Pancreas (tissue), 10 donors: Measurements from ENCODE around the gene IL17B. TPM values are rescaled to one million over a fixed set of nuclear protein-coding genes. Genes with fewer than 3 reads are reported as not detected.

ENCODE experiments used
- ATAC-seq, 4 donors: fragments of 200-7000 bp; cut with Tn5 transposase; one replicate each; pipeline versions ENCODE4 v1.8.0 to v1.9.1; 2020; ENCODE audit warnings: mild to moderate bottlenecking in 4 of 4, moderate library complexity in 4 of 4
- DNase-seq, 6 donors: peaks; one replicate each; pipeline ENCODE4 v3.0.0-alpha.2; 2020
- FAIRE-seq: peaks from 2 replicates; lab custom pipeline; 2012; peaks lifted over from hg19 to GRCh38; lab: Jason Lieb, UNC
- H3K27ac ChIP-seq, 4 donors: fragments of 200-600 bp; sonication (generic); 1 replicate in 3 of 4; 2 replicates in 1 of 4; pipeline versions ENCODE4 v1.5.0 to v1.8.0; 2020
- H3K27me3 ChIP-seq, 4 donors: fragments of 200-600 bp; one replicate each; pipeline ENCODE4 v1.8.0; 2021
- H3K36me3 ChIP-seq, 3 donors: fragments of 200-600 bp; sonication (generic) in 1 of 3; one replicate each; pipeline versions ENCODE4 v1.5.0 to v1.8.0; 2020 to 2021
- H3K4me1 ChIP-seq, 3 donors: fragments of 200-600 bp; one replicate each; pipeline ENCODE4 v1.8.0; 2021
- H3K4me3 ChIP-seq, 4 donors: fragments of 200-600 bp; sonication (generic) in 2 of 4; one replicate each; pipeline versions ENCODE4 v1.5.0 to v1.8.0; 2020 to 2021
- H3K9me3 ChIP-seq, 4 donors: fragments of 200-600 bp; one replicate each; pipeline ENCODE4 v1.8.0; 2021
- CTCF ChIP-seq, 4 donors: fragments of 200-600 bp; sonication (generic) in 3 of 4; IDR thresholded peaks; one replicate each; pipeline versions ENCODE4 v1.5.0 to v1.8.0; 2021; ENCODE audit warnings: antibody characterized with exemption in 4 of 4
- WGBS, 2 donors: extraction: QIAGEN DNeasy Blood & Tissue Kit; methylation state at CpG; one replicate each; pipeline ENCODE4 v1.1.7; 2013; 5-methylcytosine and 5-hydroxymethylcytosine counted together
- intact Hi-C, 3 donors: fragments of 100-400 bp; cut with DNase I; formaldehyde crosslinking; loops; one replicate each; pipeline versions ENCODE4 v1.11.1 to v1.14.2; 2022
- polyA plus RNA-seq, 2 donors: library from polyadenylated mRNA; stranded (reverse); fragments of 200-250 nt; gene quantifications; one replicate each; pipeline ENCODE4 v1.2.3, GENCODE V29; 2013
- total RNA-seq, 6 donors: library from RNA; stranded (reverse); fragmentation: NEBNext Ultra II Directional in 4 of 6; extraction: Animal tissue kit (Norgen Biotek cat#: 25700) in 4 of 6; gene quantifications; one replicate each; pipeline versions ENCODE4 v1.2.1 to v1.2.4, GENCODE V29; 2021 to 2023
- donor health status: healthy with polysubstance abuse.
- donor health status: DM: no; HTN: no; CAD: no; lungs with moderate emphysema.
- donor health status: DM: no; HTN: no; CAD: no.
- donor health status: control.
- donor health status: control.
- donor health status: Bipolar disorder and iron deficiency.
- donor health status: DM: yes; HTN: yes; CAD: no.
- donor health status: DM: no; HTN: no; CAD: no.
- donor health status: DM: no; HTN: no; CAD: no.
- donor health status: DM: yes; HTN: yes; CAD: no.

Gene IL17B
- total and polyA plus RNA-seq, 8 donors = not detected

GRCh38 chr5:149376711-149377447, 2.2 kb downstream of the IL17B start:
- WGBS, 2 donors = 83 to 85% methylated on average over 7 of the region's 7 CpGs
- H3K4me1 ChIP-seq = no peaks in the 10 kb centered on the region
- H3K4me3 ChIP-seq = no peak overlapping the region
- ATAC-seq (no peak), FAIRE-seq (no peak), DNase-seq (peak in 1 of 6 donors; percentile 1)
- H3K9me3 ChIP-seq = no peaks in the 10 kb centered on the region
- intact Hi-C loops = no loop called here
- H3K36me3 ChIP-seq = no peaks in the 10 kb centered on the region
- TF ChIP-seq CTCF (IDR thresholded peaks at IDR 0.05) = no peak
- H3K27me3 ChIP-seq = no peaks in the 10 kb centered on the region
- no peak overlapping the region for H3K27ac ChIP-seq

- intact Hi-C loops = no loop called here
- 92 to 94% methylated on average over 12 of the region's 12 CpGs for WGBS, 2 donors
- no peak overlapping the region for H3K27ac ChIP-seq
- no peak overlapping the region for H3K4me3 ChIP-seq
- H3K4me1 ChIP-seq = peaks cover 0 to 1% (median 0%) of the 10 kb centered on the region in 3 donors
- no peaks in the 10 kb centered on the region for H3K27me3 ChIP-seq
- DNase-seq (peak in 1 of 6 donors; percentile 10), FAIRE-seq (no peak), ATAC-seq (no peak)
- H3K9me3 ChIP-seq = no peaks in the 10 kb centered on the region
- H3K36me3 ChIP-seq = no peaks in the 10 kb centered on the region
- TF ChIP-seq CTCF (IDR thresholded peaks at IDR 0.05) = no peak
These were observed 3.0 kb downstream of the IL17B start for GRCh38 chr5:149376104-149376503.

- Histone ChIP-seq H3K4me3 (no peak overlapping the region), H3K27ac (no peak overlapping the region), H3K27me3 (no peaks in the 10 kb centered on the region), H3K9me3 (no peaks in the 10 kb centered on the region), H3K36me3 (no peaks in the 10 kb centered on the region), H3K4me1 (peaks cover 0 to 3% (median 0%) of the 10 kb centered on the region in 3 donors)
- TF ChIP-seq CTCF (IDR thresholded peaks at IDR 0.05) = no peak
- DNase-seq = no peak
- intact Hi-C loops = no loop called here
- no peak for FAIRE-seq
- ATAC-seq = no peak
- 85 to 91% methylated on average over 6 of the region's 6 CpGs for WGBS, 2 donors
These were observed 3.7 kb downstream of the IL17B start for GRCh38 chr5:149375434-149375833.

GRCh38 chr5:149374801-149375200, 4.3 kb downstream of the IL17B start:
- H3K4me1 ChIP-seq = peaks cover 0 to 3% (median 0%) of the 10 kb centered on the region in 3 donors
- 69 to 72% methylated on average over 3 of the region's 3 CpGs for WGBS, 2 donors
- no peak overlapping the region for H3K4me3 ChIP-seq
- H3K9me3 ChIP-seq = no peaks in the 10 kb centered on the region
- no peaks in the 10 kb centered on the region for H3K36me3 ChIP-seq
- TF ChIP-seq CTCF (IDR thresholded peaks at IDR 0.05) = no peak
- intact Hi-C loops = no loop called here
- no peaks in the 10 kb centered on the region for H3K27me3 ChIP-seq
- FAIRE-seq (no peak), DNase-seq (peak in 1 of 6 donors; percentile 2), ATAC-seq (no peak)
- H3K27ac ChIP-seq = no peak overlapping the region

- TF ChIP-seq CTCF (IDR thresholded peaks at IDR 0.05) = no peak
- no peak for ATAC-seq
- no peaks in the 10 kb centered on the region for H3K9me3 ChIP-seq
- no peaks in the 10 kb centered on the region for H3K36me3 ChIP-seq
- intact Hi-C loops = no loop called here
- FAIRE-seq = no peak
- DNase-seq = no peak
- no peaks in the 10 kb centered on the region for H3K27me3 ChIP-seq
- WGBS, 2 donors = 93 to 94% methylated on average over 20 of the region's 20 CpGs
- no peak overlapping the region for H3K4me3 ChIP-seq
- peaks cover 0 to 3% (median 0%) of the 10 kb centered on the region in 3 donors for H3K4me1 ChIP-seq
- H3K27ac ChIP-seq = no peak overlapping the region
These were observed 4.8 kb downstream of the IL17B start for GRCh38 chr5:149374303-149374702.
